DMS114 treated with DMSO at 0.1 percent for 48 hours (cell line): ENCODE results near the gene BCDIN3D.
"Not testable (repeated sequence)": the region's sequence is repeated elsewhere in the genome, so short reads cannot be mapped to it uniquely, and the experiment has no call there.

Source experiments
- DNase-seq: peaks from one replicate; lab custom pipeline; 2025; ENCODE audit not compliant: unreplicated experiment; lab: John Stamatoyannopoulos, UW

Gene BCDIN3D

GRCh38 chr12:49842519-49843352, at the start of gene BCDIN3D:
Gene BCDIN3D (minus strand): TSS chr12:49843106. CDS start chr12:49843087, 19 bp downstream.
- DNase-seq: peak; percentile 86

GRCh38 chr12:49892084-49892731, 49.3 kb upstream of the BCDIN3D start:
- DNase-seq: no peak

GRCh38 chr12:49891476-49891875, 48.6 kb upstream of the BCDIN3D start:
- no peak for DNase-seq

- no peak for DNase-seq
Measured at GRCh38 chr12:49891012-49891411, 48.1 kb upstream of the BCDIN3D start.

- DNase-seq: no peak
Measured at GRCh38 chr12:49890096-49890461, 47.2 kb upstream of the BCDIN3D start.

GRCh38 chr12:49889361-49890095, 46.6 kb upstream of the BCDIN3D start:
- no peak for DNase-seq

- DNase-seq: no peak
Measured at GRCh38 chr12:49888461-49889151, 45.7 kb upstream of the BCDIN3D start.

GRCh38 chr12:49887536-49888401, 44.9 kb upstream of the BCDIN3D start:
- no peak for DNase-seq

GRCh38 chr12:49887091-49887490, 44.2 kb upstream of the BCDIN3D start:
- DNase-seq: no peak

GRCh38 chr12:49885663-49886461, 43.0 kb upstream of the BCDIN3D start:
- DNase-seq: no peak

GRCh38 chr12:49885118-49885517, 42.2 kb upstream of the BCDIN3D start:
- DNase-seq: no peak

GRCh38 chr12:49882851-49883464, 40.1 kb upstream of the BCDIN3D start:
- no peak for DNase-seq

GRCh38 chr12:49882248-49882850, 39.4 kb upstream of the BCDIN3D start:
- DNase-seq: no peak

GRCh38 chr12:49881415-49882247, 38.7 kb upstream of the BCDIN3D start:
- no peak for DNase-seq

- DNase-seq: no peak
Measured at GRCh38 chr12:49880756-49881414, 38.0 kb upstream of the BCDIN3D start.

GRCh38 chr12:49879065-49879464, 36.2 kb upstream of the BCDIN3D start:
- not testable (repeated sequence) for DNase-seq

GRCh38 chr12:49878021-49878420, 35.1 kb upstream of the BCDIN3D start:
- DNase-seq: no peak
